ENCODE results near the gene SLITRK5.
A peak's percentile ranks its signal among the peaks of the same experiment; 100 is the strongest.

The SLITRK5 gene

DNA sequence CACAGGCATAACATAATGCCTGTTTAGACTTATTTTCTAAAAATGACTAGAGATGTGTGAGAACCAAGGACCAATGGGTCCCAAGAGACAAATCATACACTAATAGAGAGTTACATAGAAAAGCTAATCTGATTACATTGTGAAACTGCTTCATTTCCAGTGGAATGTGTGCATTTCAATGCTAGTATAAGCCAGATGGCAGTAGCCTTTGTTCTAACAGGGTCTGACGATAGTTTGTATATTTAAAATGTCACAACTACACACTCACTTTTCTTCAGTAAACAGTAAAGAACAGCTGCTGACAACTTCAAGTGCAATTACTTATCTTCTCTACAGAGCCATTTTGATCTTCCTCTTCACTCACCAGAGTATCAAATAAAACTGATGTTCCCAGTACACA is 4.3 kb upstream of the SLITRK5 start:
- ATAC-seq (ENCODE audit: low read depth): no peak
- H3K4me3 ChIP-seq (ENCODE audit: severe bottlenecking): no peak overlapping the region

DNA sequence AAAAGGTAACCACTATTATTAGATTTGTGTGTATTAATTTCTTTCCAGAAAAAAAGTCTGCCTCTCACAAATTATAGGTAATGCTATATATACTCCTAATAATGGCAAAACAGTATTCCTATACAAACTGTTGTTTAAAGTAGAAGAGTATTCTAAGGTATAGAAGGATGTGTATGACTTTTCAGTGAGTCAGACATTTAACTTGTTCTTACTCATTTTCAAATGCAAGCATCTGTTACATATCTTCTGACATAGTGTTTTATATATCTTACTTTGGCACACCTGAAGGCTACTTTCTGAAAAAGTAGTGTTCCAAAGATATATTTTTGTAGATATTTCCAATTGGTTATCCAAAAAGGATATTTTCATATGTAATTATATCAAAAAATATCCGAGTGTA is 3.5 kb upstream of the SLITRK5 start:
- Histone ChIP-seq H3K4me3 (ENCODE audit: severe bottlenecking) (no peak overlapping the region), H3K9me3 (ENCODE audit: severe bottlenecking) (no peaks in the 10 kb centered on the region), H3K4me1 (ENCODE audit: insufficient read depth, poor library complexity, severe bottlenecking) (no peaks in the 10 kb centered on the region), H3K27me3 (ENCODE audit: insufficient read depth, poor library complexity, severe bottlenecking) (peaks cover 15% of the 10 kb centered on the region), H3K27ac (ENCODE audit: poor library complexity, severe bottlenecking) (no peak overlapping the region), H3K36me3 (ENCODE audit: low read depth) (no peaks in the 10 kb centered on the region)
- TF ChIP-seq, protein P1, sequence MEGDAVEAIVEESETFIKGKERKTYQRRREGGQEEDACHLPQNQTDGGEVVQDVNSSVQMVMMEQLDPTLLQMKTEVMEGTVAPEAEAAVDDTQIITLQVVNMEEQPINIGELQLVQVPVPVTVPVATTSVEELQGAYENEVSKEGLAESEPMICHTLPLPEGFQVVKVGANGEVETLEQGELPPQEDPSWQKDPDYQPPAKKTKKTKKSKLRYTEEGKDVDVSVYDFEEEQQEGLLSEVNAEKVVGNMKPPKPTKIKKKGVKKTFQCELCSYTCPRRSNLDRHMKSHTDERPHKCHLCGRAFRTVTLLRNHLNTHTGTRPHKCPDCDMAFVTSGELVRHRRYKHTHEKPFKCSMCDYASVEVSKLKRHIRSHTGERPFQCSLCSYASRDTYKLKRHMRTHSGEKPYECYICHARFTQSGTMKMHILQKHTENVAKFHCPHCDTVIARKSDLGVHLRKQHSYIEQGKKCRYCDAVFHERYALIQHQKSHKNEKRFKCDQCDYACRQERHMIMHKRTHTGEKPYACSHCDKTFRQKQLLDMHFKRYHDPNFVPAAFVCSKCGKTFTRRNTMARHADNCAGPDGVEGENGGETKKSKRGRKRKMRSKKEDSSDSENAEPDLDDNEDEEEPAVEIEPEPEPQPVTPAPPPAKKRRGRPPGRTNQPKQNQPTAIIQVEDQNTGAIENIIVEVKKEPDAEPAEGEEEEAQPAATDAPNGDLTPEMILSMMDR (IDR thresholded peaks at IDR 0.05; ENCODE audit: poor library complexity, severe bottlenecking): no peak
- ATAC-seq (ENCODE audit: low read depth) (no peak; the same call in 2 of the 3 replicates), DNase-seq (ENCODE audit: low spot score) (no peak)

More for the DNA sequence above, 4.3 kb upstream of the SLITRK5 start:
- Histone ChIP-seq H3K4me1 (ENCODE audit: insufficient read depth, poor library complexity, severe bottlenecking) (no peaks in the 10 kb centered on the region), H3K9me3 (ENCODE audit: severe bottlenecking) (no peaks in the 10 kb centered on the region), H3K36me3 (ENCODE audit: low read depth) (no peaks in the 10 kb centered on the region), H3K27ac (ENCODE audit: poor library complexity, severe bottlenecking) (no peak overlapping the region), H3K27me3 (ENCODE audit: insufficient read depth, poor library complexity, severe bottlenecking) (peaks cover 10% of the 10 kb centered on the region)
- TF ChIP-seq, protein P1 (IDR thresholded peaks at IDR 0.05; ENCODE audit: poor library complexity, severe bottlenecking): no peak
- DNase-seq (ENCODE audit: low spot score): no peak

DNA sequence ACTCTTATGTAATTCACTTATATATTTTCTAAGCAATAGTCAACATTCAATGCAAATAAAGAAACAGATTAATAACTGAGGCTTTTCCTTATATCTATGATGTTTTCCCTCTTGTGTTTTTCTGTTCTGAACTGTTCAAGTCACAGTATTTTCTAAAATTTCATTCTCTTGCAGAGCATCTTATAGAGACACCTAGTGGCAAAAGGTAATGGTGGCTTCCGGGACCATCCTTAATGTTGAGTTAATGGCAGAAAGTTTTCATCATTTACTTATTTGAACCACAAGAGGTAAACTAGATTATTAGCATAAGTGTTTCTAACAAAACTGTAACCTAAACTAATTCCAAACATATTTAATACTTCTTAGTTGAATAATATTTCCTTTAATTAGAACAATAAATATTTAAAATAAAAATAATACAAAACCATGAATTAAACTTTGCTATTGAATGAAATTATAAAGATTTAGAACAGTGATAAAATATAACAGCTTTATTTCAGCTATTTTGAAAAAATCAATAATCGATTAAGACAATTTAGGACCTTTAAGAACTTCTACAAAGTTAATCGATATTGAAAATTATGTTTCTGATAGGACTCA is 1.7 kb upstream of the SLITRK5 start:
- no peaks in the 10 kb centered on the region for H3K4me1 ChIP-seq (ENCODE audit: insufficient read depth, poor library complexity, severe bottlenecking)
- no peaks in the 10 kb centered on the region for H3K36me3 ChIP-seq (ENCODE audit: low read depth)
- H3K27ac ChIP-seq (ENCODE audit: poor library complexity, severe bottlenecking): no peak overlapping the region
- DNase-seq (ENCODE audit: low spot score) (no peak), ATAC-seq (ENCODE audit: low read depth) (no peak)
- no peaks in the 10 kb centered on the region for H3K9me3 ChIP-seq (ENCODE audit: severe bottlenecking)
- no peak overlapping the region for H3K4me3 ChIP-seq (ENCODE audit: severe bottlenecking)
- TF ChIP-seq, protein P1 (IDR thresholded peaks at IDR 0.05; ENCODE audit: poor library complexity, severe bottlenecking): peak; percentile 86
- peaks cover 32% of the 10 kb centered on the region for H3K27me3 ChIP-seq (ENCODE audit: insufficient read depth, poor library complexity, severe bottlenecking)

DNA sequence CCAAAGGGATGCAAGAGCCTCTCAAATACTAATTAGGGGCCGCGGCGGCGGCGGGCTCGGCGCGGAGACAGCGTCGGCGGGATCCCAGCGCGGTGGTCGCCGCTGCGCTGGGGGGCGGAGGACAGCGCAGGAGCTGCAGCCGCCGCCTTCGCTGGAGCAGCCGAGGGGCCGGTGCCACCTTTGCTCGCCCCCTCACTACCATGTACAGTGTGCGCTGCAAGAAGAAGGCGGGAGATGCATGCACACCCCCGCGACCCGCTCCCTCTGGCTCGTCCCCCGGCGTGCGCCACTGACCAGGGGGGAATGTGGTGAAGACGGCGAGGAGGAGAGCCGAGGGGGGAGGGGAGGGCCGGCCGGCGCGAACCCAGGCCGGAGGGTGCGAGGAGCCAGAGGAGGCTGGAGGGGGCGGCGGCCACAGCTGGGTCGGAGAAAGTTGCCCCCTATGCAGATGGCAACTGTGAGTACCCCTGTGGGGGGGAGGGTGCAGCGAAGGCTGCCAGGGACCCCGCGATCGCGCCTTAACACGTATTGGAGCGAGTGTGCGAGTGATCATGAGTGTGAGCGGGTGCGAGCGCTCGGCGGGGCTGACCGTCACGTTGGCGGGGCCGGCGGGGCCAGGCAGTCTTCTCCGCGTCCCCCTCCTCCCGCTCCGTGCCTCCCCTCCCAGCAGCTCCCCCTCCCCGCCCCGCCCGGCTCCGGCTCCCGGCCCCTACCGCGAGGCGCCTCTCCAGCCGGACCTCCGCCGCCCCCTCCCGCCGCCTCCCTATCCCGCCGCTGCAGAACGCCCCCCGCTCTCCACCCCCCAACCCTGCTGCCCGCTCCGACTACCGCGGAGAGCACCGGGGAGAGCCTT is 808 bp downstream of the SLITRK5 start:
- Histone ChIP-seq H3K27me3 (ENCODE audit: insufficient read depth, poor library complexity, severe bottlenecking) (peaks cover 48% of the 10 kb centered on the region), H3K36me3 (ENCODE audit: low read depth) (no peaks in the 10 kb centered on the region), H3K9me3 (ENCODE audit: severe bottlenecking) (no peaks in the 10 kb centered on the region), H3K4me3 (ENCODE audit: severe bottlenecking) (peak overlapping the region; percentile 34), H3K4me1 (ENCODE audit: insufficient read depth, poor library complexity, severe bottlenecking) (no peaks in the 10 kb centered on the region), H3K27ac (ENCODE audit: poor library complexity, severe bottlenecking) (no peak overlapping the region)
- TF ChIP-seq, protein P1 (IDR thresholded peaks at IDR 0.05; ENCODE audit: poor library complexity, severe bottlenecking): no peak
- ATAC-seq (ENCODE audit: low read depth): no peak
- DNase-seq (ENCODE audit: low spot score): no peak
